IMR-90 (cell line): ENCODE data around the gene CCDC148. TPM values are rescaled to one million over a fixed set of nuclear protein-coding genes. Genes with fewer than 3 reads are reported as not detected.

Source experiments
- ATAC-seq: fragments of 200-7000 bp; cut with Tn5 transposase; 2 replicates; pipeline ENCODE4 v1.9.1; 2020; ENCODE audit warnings: low read depth, mild to moderate bottlenecking, moderate library complexity
- BruUV-seq: library from RNA; stranded (reverse); fragments of 400-500 nt; replicated peaks from 2 replicates; lab custom pipeline; 2021; lab: Mats Ljungman, UMichigan
- CTCF ChIA-PET: fragments of 300-600 bp; formaldehyde crosslinking; extraction: SDS; loops from one replicate; lab custom pipeline; 2021; ENCODE audit warnings: antibody characterized with exemption; lab: Yijun Ruan, JAX
- POLR2A ChIA-PET: fragments of 300-600 bp; sonication (Branson Sonifier 250); formaldehyde crosslinking; loops from one replicate; lab custom pipeline; 2022; ENCODE audit warnings: antibody characterized with exemption; ENCODE audit not compliant: unreplicated experiment; lab: Charles Lee
- DNase-seq: peaks from one replicate; pipeline ENCODE4 v3.0.0; 2013
- H2AFZ ChIP-seq: replicated peaks from 2 replicates; pipeline ENCODE3; 2013; ENCODE audit warnings: low read length, mild to moderate bottlenecking; ENCODE audit not compliant: poor library complexity
- H2AK5ac ChIP-seq: 2 replicates; pipeline ENCODE4 v1.6.1; 2013; ENCODE audit warnings: low read depth, low read length, inconsistent platforms
- H2AK9ac ChIP-seq: replicated peaks from 2 replicates; pipeline ENCODE3; 2013; ENCODE audit warnings: mild to moderate bottlenecking, low read depth, low read length, moderate library complexity; ENCODE audit not compliant: poor library complexity
- H2BK120ac ChIP-seq: 2 replicates; pipeline ENCODE4 v1.6.1; 2013; ENCODE audit warnings: low read depth, low read length, inconsistent platforms
- H2BK15ac ChIP-seq: 3 replicates; pipeline ENCODE4 v1.6.1; 2013; ENCODE audit warnings: low read depth, low read length, inconsistent platforms
- H2BK20ac ChIP-seq: 2 replicates; pipeline ENCODE4 v1.6.1; 2013; ENCODE audit warnings: low read depth, mild to moderate bottlenecking, inconsistent platforms, low read length, moderate library complexity
- H2BK5ac ChIP-seq: 2 replicates; pipeline ENCODE4 v1.6.1; 2013; ENCODE audit warnings: mild to moderate bottlenecking, low read depth, low read length, inconsistent platforms; ENCODE audit not compliant: poor library complexity, severe bottlenecking
- H3K14ac ChIP-seq: replicated peaks from 2 replicates; pipeline ENCODE4 v1.6.1; 2013; ENCODE audit warnings: low read depth, low read length, inconsistent platforms
- H3K18ac ChIP-seq: 2 replicates; pipeline ENCODE4 v1.6.1; 2013; ENCODE audit warnings: low read depth, low read length, control low read depth
- H3K23ac ChIP-seq: 2 replicates; pipeline ENCODE4 v1.6.1; 2013; ENCODE audit warnings: low read depth, low read length, inconsistent platforms
- H3K27ac ChIP-seq: 2 replicates; pipeline ENCODE4 v1.5.1; 2013; ENCODE audit warnings: mild to moderate bottlenecking, control low read depth, low read length; ENCODE audit not compliant: insufficient read depth
- H3K27me3 ChIP-seq: 2 replicates; pipeline ENCODE4 v1.6.1; 2013; ENCODE audit warnings: low read length; ENCODE audit not compliant: control insufficient read depth, insufficient read depth
- H3K36me3 ChIP-seq: 2 replicates; pipeline ENCODE4 v1.6.1; 2013; ENCODE audit warnings: low read length, mixed read lengths; ENCODE audit not compliant: control insufficient read depth, insufficient read depth
- H3K4ac ChIP-seq: 2 replicates; pipeline ENCODE4 v1.6.1; 2013; ENCODE audit warnings: low read depth, low read length, inconsistent platforms
- H3K4me1 ChIP-seq: 2 replicates; pipeline ENCODE4 v1.6.1; 2013; ENCODE audit warnings: low read length, mixed read lengths; ENCODE audit not compliant: control insufficient read depth, insufficient read depth
- H3K4me2 ChIP-seq: 2 replicates; pipeline ENCODE4 v1.6.1; 2013; ENCODE audit warnings: low read depth, mild to moderate bottlenecking, control low read depth, low read length, moderate library complexity
- H3K4me3 ChIP-seq: 2 replicates; pipeline ENCODE4 v1.5.1; 2013; ENCODE audit warnings: low read depth, mild to moderate bottlenecking, control low read depth, low read length, moderate library complexity; ENCODE audit not compliant: insufficient read depth
- H3K56ac ChIP-seq: 2 replicates; pipeline ENCODE4 v1.6.1; 2013; ENCODE audit warnings: low read length, inconsistent platforms; ENCODE audit not compliant: insufficient read depth; ENCODE audit errors: extremely low read depth
- H3K79me1 ChIP-seq, 2 experiments: 2 replicates each; pipeline ENCODE4 v1.6.1; 2013; ENCODE audit warnings: low read length in 2 of 2, inconsistent platforms in 1 of 2, low read depth in 1 of 2
- H3K9ac ChIP-seq: 2 replicates; pipeline ENCODE4 v1.6.1; 2013; ENCODE audit warnings: low read depth, low read length, control low read depth
- H3K9me1 ChIP-seq: 2 replicates; pipeline ENCODE4 v1.6.1; 2013; ENCODE audit warnings: low read length, inconsistent platforms; ENCODE audit not compliant: insufficient read depth
- H3K9me3 ChIP-seq: 2 replicates; pipeline ENCODE4 v1.6.1; 2013; ENCODE audit warnings: low read length; ENCODE audit not compliant: control insufficient read depth, insufficient read depth
- H4K20me1 ChIP-seq: 2 replicates; pipeline ENCODE4 v1.6.1; 2013; ENCODE audit warnings: low read length, inconsistent platforms; ENCODE audit not compliant: insufficient read depth
- H4K5ac ChIP-seq: 2 replicates; pipeline ENCODE4 v1.6.1; 2013; ENCODE audit warnings: mild to moderate bottlenecking, low read depth, low read length, control low read depth
- H4K8ac ChIP-seq, 2 experiments: 2 replicates each; pipeline ENCODE4 v1.6.1; 2013; ENCODE audit warnings: low read depth in 2 of 2, low read length in 2 of 2, control low read depth in 1 of 2, inconsistent platforms in 1 of 2
- H4K91ac ChIP-seq: 2 replicates; pipeline ENCODE4 v1.6.1; 2013; ENCODE audit warnings: low read depth, low read length, inconsistent platforms; ENCODE audit not compliant: insufficient read depth
- CEBPB ChIP-seq: IDR thresholded peaks from 2 replicates; pipeline ENCODE4 v1.6.1; 2012; ENCODE audit warnings: low read depth, low read length, improper control_type of control experiment
- CTCF ChIP-seq: conservative IDR thresholded peaks from 2 replicates; pipeline ENCODE4 v1.5.1; 2012; ENCODE audit warnings: mild to moderate bottlenecking, low read depth, low read length, improper control_type of control experiment
- ELK1 ChIP-seq: fragments of 150-350 bp; IDR thresholded peaks from 2 replicates; pipeline ENCODE4 v1.6.1; 2016; ENCODE audit warnings: low read depth, mild to moderate bottlenecking, low read length, moderate library complexity, borderline replicate concordance
- FOS ChIP-seq: fragments of 150-350 bp; IDR thresholded peaks from 2 replicates; pipeline ENCODE4 v1.6.1; 2016; ENCODE audit warnings: low read depth, low read length
- MAFK ChIP-seq: IDR thresholded peaks from 2 replicates; pipeline ENCODE4 v1.6.1; 2012; ENCODE audit warnings: low read depth, low read length, improper control_type of control experiment
- MAZ ChIP-seq: IDR thresholded peaks from 2 replicates; pipeline ENCODE4 v1.6.1; 2012; ENCODE audit warnings: low read depth, mild to moderate bottlenecking, low read length, improper control_type of control experiment, moderate library complexity, borderline replicate concordance
- MXI1 ChIP-seq: IDR thresholded peaks from 2 replicates; pipeline ENCODE4 v1.6.1; 2012; ENCODE audit warnings: low read depth, mild to moderate bottlenecking, low read length, moderate library complexity, borderline replicate concordance
- NFE2L2 ChIP-seq: fragments of 150-350 bp; IDR thresholded peaks from 2 replicates; pipeline ENCODE4 v1.6.1; 2016; ENCODE audit warnings: low read depth, mild to moderate bottlenecking, low read length
- POLR2A ChIP-seq: IDR thresholded peaks from 2 replicates; pipeline ENCODE4 v1.6.1; 2012; ENCODE audit warnings: mild to moderate bottlenecking, low read depth, low read length
- RAD21 ChIP-seq: IDR thresholded peaks from 2 replicates; pipeline ENCODE4 v1.6.1; 2012; ENCODE audit warnings: low read length, improper control_type of control experiment
- RCOR1 ChIP-seq: IDR thresholded peaks from 2 replicates; pipeline ENCODE4 v1.6.1; 2012; ENCODE audit warnings: mild to moderate bottlenecking, low read length, improper control_type of control experiment; ENCODE audit not compliant: insufficient replicate concordance
- RFX5 ChIP-seq: IDR thresholded peaks from 2 replicates; pipeline ENCODE4 v1.8.0; 2012; ENCODE audit warnings: low read depth, mild to moderate bottlenecking, low read length, moderate library complexity
- SMC3 ChIP-seq: fragments of 150-350 bp; IDR thresholded peaks from 2 replicates; pipeline ENCODE4 v1.6.1; 2016; ENCODE audit warnings: low read depth, mild to moderate bottlenecking, antibody characterized with exemption, low read length, moderate library complexity
- WGBS, 2 experiments: methylation state at CpG; one replicate each; pipeline versions ENCODE4 v1.1.5 to v1.1.7; 2013; ENCODE audit warnings: missing lambda C conversion rate in 2 of 2; ENCODE audit not compliant: insufficient read length in 1 of 2; ENCODE audit errors: extremely low coverage in 2 of 2; 5-methylcytosine and 5-hydroxymethylcytosine counted together
- dilution Hi-C: fragments of 300-500 bp; cut with HindIII; formaldehyde crosslinking; loops from one replicate; pipeline ENCODE4 v1.14.3; 2018; ENCODE audit warnings: low sequenced_read_pairs; ENCODE audit not compliant: unreplicated experiment
- in situ Hi-C: fragments of 300-500 bp; cut with MboI; formaldehyde crosslinking; loops from 3 replicates; pipeline ENCODE4 v1.14.3; 2019; ENCODE audit warnings: low sequenced_read_pairs, inconsistent platforms, mixed read lengths
- intact Hi-C: fragments of 100-400 bp; cut with micrococcal nuclease; formaldehyde crosslinking; loops from 2 replicates; pipeline ENCODE4 v1.10.0; 2022
- polyA plus RNA-seq, 3 experiments: library from polyadenylated mRNA; depleted of rRNA; stranded (reverse); fragments of >200 nt; gene quantifications; 2 replicates each; pipeline ENCODE4 v1.2.3, GENCODE V29; 2012; ENCODE audit warnings: low replicate concordance in 1 of 3
- total RNA-seq: library from RNA; depleted of rRNA; stranded (reverse); fragments of >200 nt; gene quantifications from 2 replicates; pipeline ENCODE4 v1.2.3, GENCODE V29; 2012
- TF ChIP-seq, protein P1 (sequence below): fragments of 150-350 bp; IDR thresholded peaks from 2 replicates; pipeline ENCODE4 v1.6.1; 2017; ENCODE audit warnings: mild to moderate bottlenecking, antibody characterized with exemption, low read length, low read depth

The CCDC148 gene
- total and polyA plus RNA-seq, 2 of the 4 experiments (the other 2 are of a cell fraction) = 0.18 to 0.31 TPM

DNA sequence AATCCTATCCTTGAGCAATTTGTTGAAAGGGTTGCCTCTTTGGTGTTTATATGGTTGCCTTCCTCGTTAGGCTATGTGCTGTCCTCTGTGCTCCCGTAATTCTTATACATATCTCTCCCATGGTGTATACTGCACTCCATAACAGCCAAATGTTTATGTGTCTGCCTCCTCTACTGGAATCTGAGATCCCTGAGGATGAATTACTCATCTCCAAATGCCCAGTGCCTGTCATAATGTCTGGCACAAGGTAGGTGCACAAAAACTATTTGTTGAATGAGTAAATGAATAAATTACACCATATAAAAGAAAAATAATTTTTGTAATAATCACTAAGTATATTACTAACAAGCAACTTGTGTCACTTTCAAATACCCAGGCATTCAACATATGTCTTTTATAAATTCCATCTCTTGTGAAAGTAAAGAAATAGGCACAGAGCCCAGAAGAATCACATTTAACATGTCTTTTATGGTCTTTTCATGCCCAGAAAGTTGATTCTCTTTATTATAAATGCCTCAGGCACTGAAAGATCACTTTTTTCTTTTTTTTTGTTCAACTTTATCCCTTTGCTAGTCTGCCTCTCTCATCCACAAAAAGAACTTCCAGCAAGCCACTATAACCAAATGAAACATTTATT is 164.9 kb downstream of the CCDC148 start:
- H3K79me1 ChIP-seq = no peaks in the 10 kb centered on the region
- no peaks in the 10 kb centered on the region for H3K9me3 ChIP-seq
- no peak overlapping the region for H4K91ac ChIP-seq
- BruUV-seq = no TSS peak
- H2BK5ac ChIP-seq = no peak overlapping the region
- CTCF ChIA-PET = no interaction called here
- dilution Hi-C loops = no loop called here
- no peak overlapping the region for H2AK5ac ChIP-seq
- no peak overlapping the region for H3K4me2 ChIP-seq
- no peak overlapping the region for H2BK120ac ChIP-seq
- H3K14ac ChIP-seq = no peak overlapping the region
- no peak overlapping the region for H3K18ac ChIP-seq
- intact Hi-C loops = no loop called here
- no peak overlapping the region for H3K4ac ChIP-seq
- ATAC-seq (no peak), DNase-seq (no peak)
- H3K27ac ChIP-seq = no peak overlapping the region
- no peak overlapping the region for H4K8ac ChIP-seq
- POLR2A ChIA-PET = no interaction called here
- in situ Hi-C loops = no loop called here
- no peaks in the 10 kb centered on the region for H3K36me3 ChIP-seq
- no peak overlapping the region for H2BK20ac ChIP-seq
- H3K9ac ChIP-seq = no peak overlapping the region
- no peak overlapping the region for H3K23ac ChIP-seq
- H3K4me3 ChIP-seq = no peak overlapping the region
- no CpG with 5 or more reads among the region's 2 CpGs for WGBS, 2 experiments
- no peak overlapping the region for H2BK15ac ChIP-seq
- H3K27me3 ChIP-seq = no peaks in the 10 kb centered on the region
- TF ChIP-seq, protein P1, sequence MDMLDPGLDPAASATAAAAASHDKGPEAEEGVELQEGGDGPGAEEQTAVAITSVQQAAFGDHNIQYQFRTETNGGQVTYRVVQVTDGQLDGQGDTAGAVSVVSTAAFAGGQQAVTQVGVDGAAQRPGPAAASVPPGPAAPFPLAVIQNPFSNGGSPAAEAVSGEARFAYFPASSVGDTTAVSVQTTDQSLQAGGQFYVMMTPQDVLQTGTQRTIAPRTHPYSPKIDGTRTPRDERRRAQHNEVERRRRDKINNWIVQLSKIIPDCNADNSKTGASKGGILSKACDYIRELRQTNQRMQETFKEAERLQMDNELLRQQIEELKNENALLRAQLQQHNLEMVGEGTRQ = no peak
- TF ChIP-seq POLR2A (no peak), CEBPB (no peak), SMC3 (no peak), FOS (no peak), RAD21 (no peak), RFX5 (no peak), CTCF (no peak), MAZ (no peak), MXI1 (no peak), MAFK (no peak), ELK1 (no peak), NFE2L2 (no peak), RCOR1 (no peak)
- H3K56ac ChIP-seq = no peak overlapping the region
- H2AFZ ChIP-seq = no peak overlapping the region
- no peaks in the 10 kb centered on the region for H4K20me1 ChIP-seq
- no peak overlapping the region for H2AK9ac ChIP-seq
- H3K4me1 ChIP-seq = no peaks in the 10 kb centered on the region
- H4K5ac ChIP-seq = no peak overlapping the region
- H3K9me1 ChIP-seq = no peaks in the 10 kb centered on the region
